Measurements from ENCODE around the gene HOXC13. TPM values are rescaled to one million over a fixed set of nuclear protein-coding genes. Genes with fewer than 3 reads are reported as not detected.

HOXC13 gene
- total RNA-seq, 2 donors from 2014 or later = not detected

GRCh38 chr12:53899230-53899629, 39.4 kb upstream of the HOXC13 start:
- no peak overlapping the region for H3K9ac ChIP-seq (ENCODE audit: extremely low read depth, low read length, poor library complexity, severe bottlenecking)
- no peaks in the 10 kb centered on the region for H3K36me3 ChIP-seq (ENCODE audit: control insufficient read depth, insufficient read depth, low read length)
- no peaks in the 10 kb centered on the region for H3K9me3 ChIP-seq (ENCODE audit: control insufficient read depth, low read length)
- Mint-ChIP-seq H3K27ac (no peak overlapping the region), H3K36me3 (ENCODE audit: low read depth) (no peaks in the 10 kb centered on the region), H3K9me3 (no peaks in the 10 kb centered on the region), H3K4me3 (no peak overlapping the region), H3K4me1 (no peaks in the 10 kb centered on the region), H3K27me3 (ENCODE audit: insufficient read depth) (peaks cover 74% of the 10 kb centered on the region)
- TF ChIP-seq CTCF (conservative IDR thresholded peaks at IDR 0.05) = no peak
- WGBS, 2 experiments (ENCODE audit: insufficient coverage in 1 of 2, insufficient read length in 1 of 2) = 80 to 100% methylated on average over 1 of the region's 1 CpG
- no peak overlapping the region for H3K27ac ChIP-seq (ENCODE audit: low read depth, low read length)
- no peak for DNase-seq
- H3K4me1 ChIP-seq (ENCODE audit: control insufficient read depth, insufficient read depth, low read length) = no peaks in the 10 kb centered on the region
- H3K4me3 ChIP-seq (ENCODE audit: low read length) = no peak overlapping the region
- H3K27me3 ChIP-seq (ENCODE audit: control insufficient read depth, insufficient read depth, low read length, poor library complexity, severe bottlenecking) = peaks cover 87% of the 10 kb centered on the region

- Histone ChIP-seq H3K27me3 (ENCODE audit: control insufficient read depth, insufficient read depth, low read length, poor library complexity, severe bottlenecking) (peaks cover 88% of the 10 kb centered on the region), H3K36me3 (ENCODE audit: control insufficient read depth, insufficient read depth, low read length) (no peaks in the 10 kb centered on the region), H3K27ac (ENCODE audit: low read depth, low read length) (no peak overlapping the region), H3K4me3 (ENCODE audit: low read length) (no peak overlapping the region), H3K9ac (ENCODE audit: extremely low read depth, low read length, poor library complexity, severe bottlenecking) (no peak overlapping the region), H3K4me1 (ENCODE audit: control insufficient read depth, insufficient read depth, low read length) (no peaks in the 10 kb centered on the region), H3K9me3 (ENCODE audit: control insufficient read depth, low read length) (no peaks in the 10 kb centered on the region)
- Mint-ChIP-seq H3K36me3 (ENCODE audit: low read depth) (no peaks in the 10 kb centered on the region), H3K27me3 (ENCODE audit: insufficient read depth) (peaks cover 54% of the 10 kb centered on the region), H3K4me1 (no peaks in the 10 kb centered on the region), H3K4me3 (no peak overlapping the region), H3K9me3 (no peaks in the 10 kb centered on the region), H3K27ac (no peak overlapping the region)
- no peak for DNase-seq
- no peak for TF ChIP-seq CTCF (conservative IDR thresholded peaks at IDR 0.05)
- 57 to 68% methylated on average over 3 of the region's 3 CpGs for whole genome bisulfite sequencing, 2 experiments (ENCODE audit: insufficient coverage in 1 of 2, insufficient read length in 1 of 2)
These were observed 31.5 kb upstream of the HOXC13 start for GRCh38 chr12:53907103-53907502.

GRCh38 chr12:53916788-53917655, 21.6 kb upstream of the HOXC13 start:
- no peaks in the 10 kb centered on the region for H3K4me1 ChIP-seq (ENCODE audit: control insufficient read depth, insufficient read depth, low read length)
- TF ChIP-seq CTCF (conservative IDR thresholded peaks at IDR 0.05) = no peak
- H3K9me3 ChIP-seq (ENCODE audit: control insufficient read depth, low read length) = no peaks in the 10 kb centered on the region
- peaks cover 98% of the 10 kb centered on the region for H3K27me3 ChIP-seq (ENCODE audit: control insufficient read depth, insufficient read depth, low read length, poor library complexity, severe bottlenecking)
- Mint-ChIP-seq H3K27me3 (ENCODE audit: insufficient read depth) (peaks cover 91% of the 10 kb centered on the region), H3K36me3 (ENCODE audit: low read depth) (no peaks in the 10 kb centered on the region), H3K9me3 (no peaks in the 10 kb centered on the region), H3K4me1 (peaks cover 6% of the 10 kb centered on the region), H3K27ac (no peak overlapping the region), H3K4me3 (no peak overlapping the region)
- H3K4me3 ChIP-seq (ENCODE audit: low read length) = no peak overlapping the region
- no peak overlapping the region for H3K9ac ChIP-seq (ENCODE audit: extremely low read depth, low read length, poor library complexity, severe bottlenecking)
- no peak for DNase-seq
- no peak overlapping the region for H3K27ac ChIP-seq (ENCODE audit: low read depth, low read length)
- H3K36me3 ChIP-seq (ENCODE audit: control insufficient read depth, insufficient read depth, low read length) = no peaks in the 10 kb centered on the region
- 84 to 85% methylated on average over 3 to 4 of the region's 5 CpGs for WGBS, 2 experiments (ENCODE audit: insufficient coverage in 1 of 2, insufficient read length in 1 of 2)

Data from endodermal cell (in vitro differentiated cells).